ENCODE results near the gene GLS.

- TF ChIP-seq POLR2AphosphoS5 (IDR thresholded peaks at IDR 0.05; ENCODE audit: insufficient read depth in 1 of 2, low read depth in 1 of 2) = no peak
- TF ChIP-seq POLR2A (IDR thresholded peaks at IDR 0.05) = no peak
- TF ChIP-seq CTCF (IDR thresholded peaks at IDR 0.05) = no peak
Measured at GRCh38 chr2:190858817-190859216, 21.8 kb upstream of the GLS start.

Data from vagina (tissue), 2 donors.